Erythroblast (primary cell): Measurements from ENCODE around the gene ZIC1.

Experiments used
- GATA1 ChIP-seq: IDR thresholded peaks from 2 replicates; pipeline ENCODE4 v1.6.1; 2011; ENCODE audit warnings: low read depth, mild to moderate bottlenecking, control low read depth, low read length, moderate library complexity
- POLR2A ChIP-seq: IDR thresholded peaks from 2 replicates; pipeline ENCODE4 v1.6.1; 2011; ENCODE audit warnings: mild to moderate bottlenecking, low read length

DNA sequence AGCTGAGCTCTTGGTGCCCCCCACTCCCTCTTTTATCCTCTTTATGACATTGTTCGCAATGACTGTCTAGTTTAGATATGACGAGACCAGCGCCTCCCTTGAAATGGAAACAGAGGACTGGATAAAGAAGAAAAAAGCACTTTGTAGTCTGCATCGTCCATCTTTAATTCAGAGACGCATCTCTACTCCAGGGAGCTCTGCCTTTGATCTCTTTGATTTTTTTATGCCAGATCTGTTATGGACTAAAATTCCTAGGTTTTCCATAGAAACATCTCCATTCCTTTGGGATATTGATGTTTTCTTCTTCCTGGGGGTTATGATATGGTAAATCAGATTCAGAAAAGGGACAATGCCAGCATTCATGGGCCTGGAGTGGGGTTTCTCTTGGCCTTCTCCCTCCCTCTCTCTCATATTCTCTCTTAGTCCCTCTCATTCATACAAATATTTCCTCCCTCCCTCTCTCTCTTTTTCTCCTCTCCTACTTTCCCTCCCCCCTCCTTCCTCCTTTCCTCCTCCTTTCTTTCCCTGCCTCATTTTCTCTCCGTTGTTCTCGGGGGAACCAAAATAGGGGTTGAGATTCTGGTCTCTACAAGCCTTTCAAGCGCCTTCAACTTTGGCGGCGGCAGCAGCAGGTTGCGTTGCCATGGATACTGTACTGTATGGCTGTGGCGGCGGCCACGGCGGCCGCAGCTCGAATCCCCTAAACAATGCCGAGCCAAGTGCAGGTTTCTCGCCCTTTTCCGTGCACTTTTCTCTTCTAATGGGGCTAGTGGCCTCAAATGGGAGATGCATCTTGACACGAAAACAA is 48.3 kb upstream of the ZIC1 start:
- TF ChIP-seq POLR2A (no peak), GATA1 (no peak)
